ENCODE results near the gene DGLUCY.

Gene DGLUCY

GRCh38 chr14:91139776-91140175, 25.9 kb downstream of the DGLUCY start:
- no peak overlapping the region for H3K4me3 ChIP-seq (ENCODE audit: low read length)
- TF ChIP-seq, protein P1, sequence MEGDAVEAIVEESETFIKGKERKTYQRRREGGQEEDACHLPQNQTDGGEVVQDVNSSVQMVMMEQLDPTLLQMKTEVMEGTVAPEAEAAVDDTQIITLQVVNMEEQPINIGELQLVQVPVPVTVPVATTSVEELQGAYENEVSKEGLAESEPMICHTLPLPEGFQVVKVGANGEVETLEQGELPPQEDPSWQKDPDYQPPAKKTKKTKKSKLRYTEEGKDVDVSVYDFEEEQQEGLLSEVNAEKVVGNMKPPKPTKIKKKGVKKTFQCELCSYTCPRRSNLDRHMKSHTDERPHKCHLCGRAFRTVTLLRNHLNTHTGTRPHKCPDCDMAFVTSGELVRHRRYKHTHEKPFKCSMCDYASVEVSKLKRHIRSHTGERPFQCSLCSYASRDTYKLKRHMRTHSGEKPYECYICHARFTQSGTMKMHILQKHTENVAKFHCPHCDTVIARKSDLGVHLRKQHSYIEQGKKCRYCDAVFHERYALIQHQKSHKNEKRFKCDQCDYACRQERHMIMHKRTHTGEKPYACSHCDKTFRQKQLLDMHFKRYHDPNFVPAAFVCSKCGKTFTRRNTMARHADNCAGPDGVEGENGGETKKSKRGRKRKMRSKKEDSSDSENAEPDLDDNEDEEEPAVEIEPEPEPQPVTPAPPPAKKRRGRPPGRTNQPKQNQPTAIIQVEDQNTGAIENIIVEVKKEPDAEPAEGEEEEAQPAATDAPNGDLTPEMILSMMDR (IDR thresholded peaks at IDR 0.05; ENCODE audit: insufficient read depth, low read depth, low read length, missing control alignments), result no peak
- no peak for DNase-seq (ENCODE audit: low read depth)

DNA sequence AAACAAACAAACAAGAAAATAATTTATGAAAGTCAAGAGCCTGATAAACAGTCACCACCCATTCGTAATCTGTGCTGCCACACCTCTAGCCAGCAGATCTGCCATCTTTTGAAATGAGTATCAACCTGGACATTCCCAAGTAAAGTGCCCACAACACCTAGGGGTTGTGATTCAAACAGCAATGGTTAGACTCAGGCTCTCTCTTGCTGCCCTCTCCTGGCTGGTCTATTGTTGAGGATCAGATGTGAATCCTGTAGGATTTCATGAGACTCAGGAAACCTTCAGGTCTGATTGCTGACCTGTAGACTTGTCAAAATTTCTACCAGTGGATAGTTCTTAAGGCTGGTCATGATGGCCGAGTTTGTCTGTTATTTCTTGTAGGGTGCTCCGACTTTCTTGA, 26.8 kb downstream of the DGLUCY start:
- TF ChIP-seq, protein P1 (IDR thresholded peaks at IDR 0.05; ENCODE audit: insufficient read depth, low read depth, low read length, missing control alignments), result peak; percentile 84
- DNase-seq (ENCODE audit: low read depth), result peak; percentile 79
- H3K4me3 ChIP-seq (ENCODE audit: low read length), result no peak overlapping the region

DNA sequence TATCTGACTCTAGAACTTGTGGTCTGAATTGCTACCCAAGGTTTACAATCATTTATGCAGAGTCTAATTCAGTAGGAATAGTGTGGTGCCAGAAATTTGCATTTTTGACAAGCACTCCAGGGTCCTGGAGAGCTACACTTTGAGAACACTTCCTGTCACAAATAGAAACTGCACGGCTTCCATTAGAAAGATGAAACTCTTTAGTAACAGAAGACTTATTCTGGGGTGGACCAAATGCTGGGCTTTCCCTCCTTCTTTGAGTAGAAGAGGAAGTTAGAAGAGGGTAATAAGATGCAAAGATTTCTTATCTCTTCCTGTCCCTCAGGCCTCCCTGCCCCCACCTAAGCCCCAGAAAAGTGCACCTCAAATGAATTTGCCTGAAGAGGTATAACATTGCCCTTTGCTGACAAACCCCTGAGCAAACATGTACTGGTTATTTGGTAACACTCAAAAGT, 28.4 kb downstream of the DGLUCY start:
- TF ChIP-seq, protein P1 (IDR thresholded peaks at IDR 0.05; ENCODE audit: insufficient read depth, low read depth, low read length, missing control alignments), result no peak
- no peak for DNase-seq (ENCODE audit: low read depth)

DNA sequence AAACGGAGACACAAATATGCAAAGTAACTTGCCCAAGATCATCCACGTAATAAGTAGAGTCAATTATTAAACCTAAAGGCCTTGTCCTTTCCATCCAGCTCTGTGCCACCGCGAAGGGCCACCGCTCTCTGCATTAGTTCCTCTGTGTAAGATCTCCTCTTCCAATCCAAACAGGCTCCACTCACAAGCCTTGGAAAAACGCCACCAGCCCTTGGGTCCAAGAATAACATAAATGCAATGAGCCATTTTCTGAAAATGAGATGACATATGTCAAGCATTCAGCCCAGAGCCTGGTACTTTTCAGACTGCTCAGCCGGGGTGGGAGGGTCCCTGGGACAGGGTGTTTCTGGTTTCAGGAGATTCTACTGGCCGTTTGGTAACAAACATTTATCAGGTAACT, 30.0 kb downstream of the DGLUCY start:
- no peak for DNase-seq (ENCODE audit: low read depth)
- TF ChIP-seq, protein P1 (IDR thresholded peaks at IDR 0.05; ENCODE audit: insufficient read depth, low read depth, low read length, missing control alignments), result no peak
- H3K4me3 ChIP-seq (ENCODE audit: low read length), result no peak overlapping the region

More for the DNA sequence above, 28.4 kb downstream of the DGLUCY start:
- H3K4me3 ChIP-seq (ENCODE audit: low read length), result no peak overlapping the region

GRCh38 chr14:91144425-91145145, 30.7 kb downstream of the DGLUCY start:
- H3K4me3 ChIP-seq (ENCODE audit: low read length), result no peak overlapping the region
- DNase-seq (ENCODE audit: low read depth), result peak; percentile 48
- TF ChIP-seq, protein P1 (IDR thresholded peaks at IDR 0.05; ENCODE audit: insufficient read depth, low read depth, low read length, missing control alignments), result no peak

GRCh38 chr14:91145391-91146160, 31.7 kb downstream of the DGLUCY start:
- no peak for DNase-seq (ENCODE audit: low read depth)
- H3K4me3 ChIP-seq (ENCODE audit: low read length), result no peak overlapping the region
- TF ChIP-seq, protein P1 (IDR thresholded peaks at IDR 0.05; ENCODE audit: insufficient read depth, low read depth, low read length, missing control alignments), result no peak

Data from epithelial cell of esophagus (primary cell).